D341Med (cell line): ENCODE data around the gene FKBP9.
"Not testable (repeated sequence)": the region's sequence is repeated elsewhere in the genome, so short reads cannot be mapped to it uniquely, and the experiment has no call there.

ENCODE experiments used
- DNase-seq: peaks from one replicate; pipeline ENCODE4 v3.0.0; 2012; ENCODE audit warnings: low spot score

Gene FKBP9

DNA sequence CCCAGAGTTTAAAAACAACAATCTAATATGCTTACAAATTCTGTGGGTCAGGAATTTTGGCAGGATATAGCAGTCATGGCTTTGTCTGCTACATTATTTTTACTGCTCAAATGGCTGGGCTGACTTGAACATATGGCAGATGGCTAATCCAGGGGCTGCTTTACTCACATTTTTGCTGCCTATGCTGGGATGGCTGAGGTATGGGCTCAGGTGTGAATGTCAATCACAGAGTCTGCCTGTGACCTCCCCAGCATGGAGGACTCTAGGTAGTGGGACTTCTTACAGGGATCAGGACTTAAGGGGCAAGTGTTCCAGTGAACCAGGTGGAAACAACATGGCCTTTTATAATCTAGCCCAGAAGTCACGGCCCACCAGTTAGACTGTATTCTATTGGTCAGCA lies 4.4 kb upstream of the FKBP9 start:
- peak; percentile 38 for DNase-seq

DNA sequence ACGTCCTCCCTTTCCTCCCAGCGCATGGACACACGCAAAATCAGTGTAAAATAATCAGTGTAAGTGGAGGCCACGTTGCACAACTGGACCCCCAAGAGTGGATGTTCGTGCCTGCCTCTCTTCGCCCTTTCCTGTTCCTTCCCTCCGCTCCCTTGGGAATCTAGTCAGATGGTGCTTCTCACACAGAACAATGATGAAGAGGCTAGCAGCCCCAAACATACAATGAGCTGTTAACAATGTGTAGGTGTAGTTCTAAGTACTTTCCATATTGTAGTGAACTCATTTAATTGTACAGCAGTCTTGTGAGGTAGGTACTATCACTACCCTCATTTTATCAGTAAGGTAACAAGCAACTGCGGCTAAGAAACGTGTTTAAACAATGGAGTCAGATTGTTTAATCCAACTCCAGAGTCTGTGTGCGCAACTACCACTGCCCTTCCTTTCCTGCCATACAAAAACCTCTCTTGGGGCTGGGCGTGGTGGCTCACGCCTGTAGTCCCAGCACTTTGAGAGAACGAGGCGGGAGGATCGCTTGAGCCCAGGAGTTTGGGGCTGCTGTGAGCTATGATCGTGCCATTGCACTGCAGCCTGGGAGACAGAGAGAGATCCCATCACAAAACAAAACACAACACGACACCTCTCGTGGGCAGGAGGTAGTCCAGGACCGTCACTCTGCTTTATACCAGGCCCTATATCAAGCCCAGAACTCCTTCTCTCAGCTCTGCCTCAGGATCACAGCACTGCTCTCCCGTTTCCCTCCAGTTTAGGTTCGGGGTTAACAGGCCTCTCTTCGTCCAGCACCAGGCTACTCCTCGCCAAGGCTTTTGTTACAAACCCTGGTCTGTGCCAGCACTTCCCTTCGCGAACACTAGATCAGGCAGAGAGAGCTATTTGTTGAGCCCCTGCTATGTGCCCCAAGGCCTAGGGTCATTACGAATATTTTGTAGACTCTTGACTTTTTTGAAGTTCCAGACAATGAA lies 1.1 kb downstream of the FKBP9 start:
- peak; percentile 43 for DNase-seq

DNA sequence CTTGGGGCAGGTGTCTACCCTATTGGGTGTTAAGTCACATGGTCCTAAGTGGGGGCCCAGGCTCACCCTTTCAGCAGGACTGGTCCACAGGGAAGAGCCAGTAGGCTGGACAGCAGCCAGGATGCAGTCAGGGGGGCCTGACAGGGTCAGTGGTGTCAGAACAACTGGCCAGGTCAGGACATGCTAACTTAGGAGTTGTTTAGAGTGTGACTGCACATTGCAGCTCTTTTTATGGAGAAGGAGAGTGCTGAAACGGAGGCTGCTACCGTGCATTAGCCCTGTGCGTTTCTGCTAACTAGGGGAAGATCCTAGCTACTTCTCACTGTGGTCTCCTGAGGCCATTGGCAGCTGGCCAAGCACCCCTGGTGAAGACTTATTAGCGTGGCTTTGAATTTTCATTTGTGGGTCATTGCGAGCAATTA lies 6.7 kb downstream of the FKBP9 start:
- DNase-seq: not testable (repeated sequence)

DNA sequence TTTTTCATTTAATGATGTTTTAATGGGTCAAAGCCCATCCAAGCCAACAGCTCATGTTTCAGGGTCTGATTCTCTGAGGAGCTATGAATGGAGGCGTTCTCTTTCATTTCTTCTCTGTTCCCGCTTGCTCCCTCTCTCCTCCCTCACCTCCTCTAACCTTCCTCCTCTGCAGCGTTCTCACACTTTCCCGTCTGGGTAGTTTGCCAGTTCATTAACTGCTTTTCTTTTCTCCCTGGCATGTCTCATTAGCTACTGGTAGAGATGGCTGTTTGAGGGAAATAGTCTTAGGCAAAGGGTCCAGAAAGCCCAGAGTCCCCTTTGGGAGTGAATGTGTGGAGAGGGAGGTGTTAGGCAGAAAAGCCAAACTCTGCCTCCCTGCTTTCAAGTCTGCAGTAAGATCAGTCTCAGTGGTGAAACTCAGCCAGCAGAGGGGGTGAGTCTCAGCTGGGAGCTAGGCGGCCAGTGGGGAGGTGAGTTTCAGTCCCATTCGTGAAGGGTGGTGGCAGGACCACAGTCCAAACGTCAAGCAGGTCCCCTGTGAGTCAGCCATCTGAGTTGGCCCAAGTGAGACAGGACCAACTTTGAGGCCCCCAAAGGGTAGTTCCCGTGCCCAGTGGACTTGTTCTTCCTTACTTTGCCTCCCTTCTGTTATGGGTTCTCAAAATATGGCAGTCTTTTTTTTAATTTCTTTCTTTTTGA lies 7.4 kb downstream of the FKBP9 start:
- not testable (repeated sequence) for DNase-seq

DNA sequence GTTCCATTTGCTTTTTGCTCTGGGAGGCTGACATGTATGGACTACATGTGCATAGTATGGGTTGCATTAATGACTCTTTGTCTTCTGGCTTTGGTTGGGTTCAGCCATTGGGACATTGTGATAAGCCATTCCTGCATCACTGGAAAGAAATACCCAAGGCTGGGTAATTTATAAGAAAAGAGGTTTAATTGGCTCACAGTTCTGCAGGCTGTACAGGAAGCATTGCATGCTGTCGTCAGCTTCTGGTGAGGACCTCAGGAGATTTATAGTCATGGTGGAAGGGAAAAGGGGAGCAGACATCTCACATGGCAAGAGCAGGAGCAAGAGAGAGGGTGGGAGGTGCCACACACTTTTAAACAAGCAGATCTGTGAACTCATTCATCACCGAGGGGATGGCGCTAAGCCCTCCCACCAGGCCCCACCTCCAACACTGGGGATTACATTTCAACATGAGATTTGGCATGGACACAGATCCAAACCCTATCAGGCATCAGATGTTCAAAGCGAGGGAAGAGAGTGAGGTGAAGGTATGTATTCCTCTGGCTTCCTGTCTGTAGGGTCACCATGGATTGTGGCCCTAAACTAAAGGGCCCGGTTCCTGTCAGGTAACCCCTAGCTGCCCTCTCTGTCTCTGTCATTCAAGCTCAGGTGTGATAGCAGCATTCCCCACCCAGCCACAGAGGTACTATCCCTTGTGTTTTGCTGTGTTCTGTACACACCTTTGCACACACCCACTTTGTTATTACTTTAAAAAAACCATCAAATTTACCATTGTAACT lies 9.4 kb downstream of the FKBP9 start:
- not testable (repeated sequence) for DNase-seq

DNA sequence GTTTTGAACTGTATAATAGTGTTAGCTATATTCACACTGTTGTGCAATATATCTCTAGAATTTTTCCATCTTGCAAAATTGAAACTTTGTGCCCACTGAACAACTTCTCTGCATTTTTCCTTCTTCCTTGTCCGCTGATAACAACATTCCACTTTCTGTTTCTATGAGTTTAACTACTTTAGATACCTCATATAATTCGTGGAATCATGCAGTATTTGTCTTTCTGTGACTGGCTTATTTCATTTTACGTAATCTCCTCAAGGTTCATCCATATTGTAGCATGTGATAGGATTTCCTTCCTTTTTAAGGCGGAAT lies 10.0 kb downstream of the FKBP9 start:
- DNase-seq: not testable (repeated sequence)

GRCh38 chr7:32971967-32972366 lies 14.7 kb downstream of the FKBP9 start:
- DNase-seq: not testable (repeated sequence)

DNA sequence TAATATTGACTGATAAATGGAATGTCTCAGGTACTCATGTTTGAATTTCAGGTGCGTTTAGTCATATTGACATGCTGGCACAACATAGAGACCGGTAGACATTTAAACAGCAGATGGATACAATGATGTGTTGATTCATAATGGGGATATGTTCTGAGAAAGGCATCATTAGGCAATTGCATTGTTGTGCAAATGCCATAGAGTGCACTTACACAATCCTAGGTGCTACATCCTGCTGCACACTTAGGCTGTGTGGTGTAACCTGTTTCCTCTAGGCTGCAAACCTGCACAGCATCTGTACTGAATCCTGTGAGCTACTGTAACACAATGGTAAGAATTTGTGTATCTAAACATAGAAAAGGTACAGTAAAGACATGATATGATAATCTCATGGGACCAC lies 19.9 kb downstream of the FKBP9 start:
- not testable (repeated sequence) for DNase-seq

DNA sequence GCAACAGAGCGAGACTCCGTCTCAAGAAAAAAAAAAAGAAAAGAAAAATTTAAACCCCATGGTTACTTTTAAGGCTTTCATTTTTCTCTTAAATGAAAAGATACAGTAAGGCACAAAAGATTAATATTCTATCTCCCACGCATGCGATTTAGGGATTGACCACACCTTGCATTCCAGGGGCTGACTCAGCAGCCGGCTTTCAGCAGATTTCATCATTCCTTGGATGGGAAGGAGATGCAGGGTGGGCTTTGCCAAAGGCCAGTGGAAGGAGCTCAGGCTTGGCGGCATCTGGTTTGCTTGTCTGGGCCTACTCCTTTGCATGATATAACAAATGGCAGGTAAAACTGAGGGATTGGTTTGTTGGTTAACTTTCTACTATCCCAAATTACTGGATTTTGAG lies 22.0 kb downstream of the FKBP9 start:
- DNase-seq: not testable (repeated sequence)

DNA sequence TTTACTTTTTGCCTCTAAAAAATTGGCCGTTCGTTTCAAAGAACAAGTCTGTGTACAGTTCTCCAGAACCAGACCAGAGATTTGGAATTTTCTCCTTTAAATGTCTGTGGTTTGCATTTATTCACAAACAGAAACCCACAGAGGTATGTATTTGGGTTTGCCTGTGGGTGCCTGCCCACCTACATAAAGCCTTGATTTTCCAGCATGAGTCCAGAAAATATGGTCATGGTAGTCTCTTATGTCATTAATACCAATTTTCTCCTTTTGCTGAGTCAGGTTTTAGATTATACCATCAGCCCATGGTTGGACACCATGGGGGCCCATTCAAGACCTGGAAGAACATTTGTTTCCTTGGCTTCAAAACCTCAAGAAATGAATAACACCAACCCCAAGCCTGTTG lies 22.7 kb downstream of the FKBP9 start:
- not testable (repeated sequence) for DNase-seq

GRCh38 chr7:32988148-32988547 lies 30.9 kb downstream of the FKBP9 start:
- not testable (repeated sequence) for DNase-seq

GRCh38 chr7:32991068-32991585 lies 33.9 kb downstream of the FKBP9 start:
- DNase-seq: not testable (repeated sequence)

DNA sequence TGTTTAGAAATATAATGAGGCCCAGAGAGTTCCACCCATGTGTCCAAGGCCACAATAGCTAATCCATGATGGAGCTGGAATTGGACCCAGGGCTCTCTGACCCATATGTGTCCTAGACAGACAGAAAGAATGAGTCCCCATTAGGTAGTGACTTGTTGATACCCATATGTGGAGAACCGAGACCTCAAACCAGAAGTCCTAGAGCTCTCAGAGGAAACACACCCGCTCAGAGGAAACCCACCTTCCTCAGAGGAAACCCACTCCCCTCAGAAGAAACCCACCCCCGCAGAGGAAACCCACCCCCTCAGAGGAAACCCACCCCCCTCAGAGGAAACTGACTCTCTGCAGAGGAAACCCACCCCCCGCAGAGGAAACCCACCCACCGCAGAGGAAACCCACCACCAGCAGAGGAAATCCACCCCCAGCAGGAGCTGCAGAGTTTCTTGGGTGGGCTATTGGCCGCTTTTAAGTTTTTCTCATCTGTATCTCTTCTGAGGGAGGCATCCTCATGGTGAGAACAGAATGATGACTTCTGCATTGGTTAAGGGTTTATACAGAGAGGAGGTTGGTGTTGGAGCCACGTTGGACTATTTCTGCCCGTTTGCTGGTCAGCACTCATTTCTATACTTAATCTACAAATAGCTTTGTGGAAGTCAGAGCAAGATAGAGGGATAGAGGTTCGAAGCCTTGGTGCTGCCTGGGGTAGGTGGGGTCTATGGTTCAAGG lies 34.9 kb downstream of the FKBP9 start:
- not testable (repeated sequence) for DNase-seq

- DNase-seq: not testable (repeated sequence)
Measured at GRCh38 chr7:32992750-32993149, 35.5 kb downstream of the FKBP9 start.

DNA sequence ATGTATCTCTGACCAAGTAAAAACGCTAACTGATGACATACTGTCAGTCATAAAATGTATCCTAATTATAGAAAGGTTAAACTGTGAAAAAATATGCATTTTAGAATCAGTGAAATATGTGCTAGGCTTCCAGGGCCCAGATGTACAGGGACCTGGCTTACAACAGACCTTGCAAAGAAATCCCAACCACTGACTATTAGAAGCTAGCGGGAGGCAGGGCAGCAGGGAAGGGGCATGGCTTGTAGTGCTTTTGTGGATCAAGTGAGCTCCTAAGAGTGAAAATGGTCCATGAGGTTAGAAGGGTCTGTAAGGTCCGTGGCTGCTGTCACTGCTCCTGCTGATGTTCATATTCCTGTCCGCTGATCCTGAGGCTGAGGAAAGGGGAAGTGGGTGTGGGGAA lies 40.7 kb downstream of the FKBP9 start:
- not testable (repeated sequence) for DNase-seq

GRCh38 chr7:32998361-32999171 lies 41.3 kb downstream of the FKBP9 start:
- DNase-seq: not testable (repeated sequence)

- DNase-seq: not testable (repeated sequence)
Measured at GRCh38 chr7:32999380-32999779, 42.1 kb downstream of the FKBP9 start.

GRCh38 chr7:33003111-33003510 lies 45.9 kb downstream of the FKBP9 start:
- not testable (repeated sequence) for DNase-seq

DNA sequence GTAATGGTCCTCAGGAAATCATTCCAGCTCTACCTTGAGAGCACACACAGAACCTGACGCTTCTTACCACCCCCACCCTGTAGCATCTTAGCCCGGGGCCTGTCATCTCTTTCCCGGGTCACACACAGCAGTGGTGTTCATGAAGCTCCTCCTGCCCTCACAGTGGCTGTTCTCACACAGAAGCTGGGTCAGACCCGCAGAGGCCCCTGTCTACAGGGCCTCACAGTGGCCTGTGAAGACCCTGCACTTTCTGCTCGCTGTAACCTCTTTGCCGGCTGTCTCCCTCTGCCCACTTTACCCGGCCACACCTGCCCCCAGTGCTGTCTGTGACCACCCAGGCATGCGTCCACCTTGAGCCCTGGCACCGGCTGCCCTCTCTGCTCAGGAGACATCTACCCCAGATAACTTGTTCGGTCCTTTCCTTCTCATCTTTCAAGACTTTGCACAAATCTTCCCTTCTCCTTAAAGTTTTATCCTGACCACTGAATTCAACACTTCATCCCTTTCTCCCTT lies 46.9 kb downstream of the FKBP9 start:
- not testable (repeated sequence) for DNase-seq

DNA sequence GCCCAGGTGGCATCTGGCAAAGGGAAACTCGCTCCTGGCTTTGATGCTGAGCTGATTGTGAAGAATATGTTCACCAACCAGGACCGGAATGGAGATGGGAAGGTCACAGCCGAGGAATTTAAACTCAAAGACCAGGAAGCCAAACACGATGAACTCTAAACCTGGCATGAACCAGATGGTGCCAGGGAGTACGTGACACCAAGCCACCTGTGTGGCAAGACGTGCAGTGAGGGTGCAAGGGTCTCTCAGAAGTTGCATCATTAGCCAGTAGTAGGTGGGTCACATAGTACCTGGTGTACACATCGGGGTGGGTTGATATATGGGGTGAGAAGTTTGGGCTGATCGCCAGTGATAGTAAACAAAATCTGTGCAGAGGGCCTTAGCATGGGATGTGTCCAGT lies 48.0 kb downstream of the FKBP9 start:
- DNase-seq: not testable (repeated sequence)
